GM06990 (cell line): ENCODE data around the gene UVSSA.

ENCODE experiments used
- DNase-seq: peaks from one replicate; pipeline ENCODE4 v3.0.0-alpha.2; 2011; ENCODE audit not compliant: insufficient read length; ENCODE audit errors: extremely low read depth
- H3K27me3 ChIP-seq: replicated peaks from 2 replicates; pipeline ENCODE4 v1.6.0; 2011; ENCODE audit warnings: low read length; ENCODE audit not compliant: control insufficient read depth, insufficient read depth
- H3K36me3 ChIP-seq: 2 replicates; pipeline ENCODE4 v1.5.1; 2011; ENCODE audit warnings: low read length; ENCODE audit not compliant: control insufficient read depth, insufficient read depth
- H3K4me3 ChIP-seq: replicated peaks from 2 replicates; pipeline ENCODE4 v1.5.1; 2011; ENCODE audit warnings: low read depth, mild to moderate bottlenecking, control low read depth, low read length
- TF ChIP-seq, protein P1 (sequence below): IDR thresholded peaks from 2 replicates; pipeline ENCODE4 v1.5.1; 2011; ENCODE audit warnings: low read length, control low read depth, mild to moderate bottlenecking, inconsistent platforms; ENCODE audit not compliant: insufficient read depth, poor library complexity, severe bottlenecking

Gene UVSSA, protein sequence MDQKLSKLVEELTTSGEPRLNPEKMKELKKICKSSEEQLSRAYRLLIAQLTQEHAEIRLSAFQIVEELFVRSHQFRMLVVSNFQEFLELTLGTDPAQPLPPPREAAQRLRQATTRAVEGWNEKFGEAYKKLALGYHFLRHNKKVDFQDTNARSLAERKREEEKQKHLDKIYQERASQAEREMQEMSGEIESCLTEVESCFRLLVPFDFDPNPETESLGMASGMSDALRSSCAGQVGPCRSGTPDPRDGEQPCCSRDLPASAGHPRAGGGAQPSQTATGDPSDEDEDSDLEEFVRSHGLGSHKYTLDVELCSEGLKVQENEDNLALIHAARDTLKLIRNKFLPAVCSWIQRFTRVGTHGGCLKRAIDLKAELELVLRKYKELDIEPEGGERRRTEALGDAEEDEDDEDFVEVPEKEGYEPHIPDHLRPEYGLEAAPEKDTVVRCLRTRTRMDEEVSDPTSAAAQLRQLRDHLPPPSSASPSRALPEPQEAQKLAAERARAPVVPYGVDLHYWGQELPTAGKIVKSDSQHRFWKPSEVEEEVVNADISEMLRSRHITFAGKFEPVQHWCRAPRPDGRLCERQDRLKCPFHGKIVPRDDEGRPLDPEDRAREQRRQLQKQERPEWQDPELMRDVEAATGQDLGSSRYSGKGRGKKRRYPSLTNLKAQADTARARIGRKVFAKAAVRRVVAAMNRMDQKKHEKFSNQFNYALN

DNA sequence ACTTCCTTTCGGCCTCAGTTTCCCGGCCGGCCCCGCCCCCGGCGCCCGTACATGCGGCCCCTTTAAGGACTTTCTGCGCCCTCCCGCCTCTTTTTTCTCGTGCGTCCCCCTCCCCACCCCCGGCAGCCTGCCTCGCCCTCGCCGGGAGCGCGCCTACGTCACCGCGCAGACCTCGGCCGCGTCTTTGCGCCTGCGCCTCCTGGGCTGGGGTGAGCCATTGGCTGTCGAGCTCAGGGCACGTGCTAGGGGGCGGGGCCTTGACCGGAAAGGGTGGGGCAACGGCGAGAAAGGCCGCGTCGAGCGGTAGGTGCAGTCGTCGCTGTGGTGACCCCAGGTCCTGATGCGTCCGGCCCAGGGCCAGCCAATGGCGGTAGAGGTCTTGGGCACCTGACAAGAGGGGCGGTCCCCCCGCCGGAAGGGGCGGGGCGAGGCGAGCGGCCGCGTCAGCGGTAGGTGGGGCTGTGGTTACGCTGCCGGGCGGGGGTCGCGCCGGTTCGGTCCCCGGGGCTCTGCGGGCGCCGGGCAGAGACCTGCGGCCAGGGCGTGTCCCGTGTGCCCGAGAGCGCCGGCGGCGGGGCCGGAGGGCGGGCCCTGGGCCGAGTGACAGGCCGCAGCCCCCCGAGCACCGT, at the start of gene UVSSA:
TSS of gene UVSSA (plus strand) at position 428 of the 629 bp plus-strand sequence. CDS start 884 bp downstream, outside the sequence.
- DNase-seq, result peak; percentile 100
- Histone ChIP-seq H3K36me3 (peaks cover 4% of the 10 kb centered on the region), H3K27me3 (no peaks in the 10 kb centered on the region), H3K4me3 (peak within 1 kb of the TSS; percentile 86)
- TF ChIP-seq, protein P1, sequence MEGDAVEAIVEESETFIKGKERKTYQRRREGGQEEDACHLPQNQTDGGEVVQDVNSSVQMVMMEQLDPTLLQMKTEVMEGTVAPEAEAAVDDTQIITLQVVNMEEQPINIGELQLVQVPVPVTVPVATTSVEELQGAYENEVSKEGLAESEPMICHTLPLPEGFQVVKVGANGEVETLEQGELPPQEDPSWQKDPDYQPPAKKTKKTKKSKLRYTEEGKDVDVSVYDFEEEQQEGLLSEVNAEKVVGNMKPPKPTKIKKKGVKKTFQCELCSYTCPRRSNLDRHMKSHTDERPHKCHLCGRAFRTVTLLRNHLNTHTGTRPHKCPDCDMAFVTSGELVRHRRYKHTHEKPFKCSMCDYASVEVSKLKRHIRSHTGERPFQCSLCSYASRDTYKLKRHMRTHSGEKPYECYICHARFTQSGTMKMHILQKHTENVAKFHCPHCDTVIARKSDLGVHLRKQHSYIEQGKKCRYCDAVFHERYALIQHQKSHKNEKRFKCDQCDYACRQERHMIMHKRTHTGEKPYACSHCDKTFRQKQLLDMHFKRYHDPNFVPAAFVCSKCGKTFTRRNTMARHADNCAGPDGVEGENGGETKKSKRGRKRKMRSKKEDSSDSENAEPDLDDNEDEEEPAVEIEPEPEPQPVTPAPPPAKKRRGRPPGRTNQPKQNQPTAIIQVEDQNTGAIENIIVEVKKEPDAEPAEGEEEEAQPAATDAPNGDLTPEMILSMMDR, result no peak

GRCh38 chr4:1297456-1298325, 49.3 kb upstream of the UVSSA start:
- DNase-seq, result no peak
- H3K4me3 ChIP-seq, result no peak overlapping the region
- TF ChIP-seq, protein P1, result no peak
- H3K27me3 ChIP-seq, result no peaks in the 10 kb centered on the region
- H3K36me3 ChIP-seq, result peaks cover 20% of the 10 kb centered on the region

- H3K27me3 ChIP-seq, result no peaks in the 10 kb centered on the region
- H3K4me3 ChIP-seq, result no peak overlapping the region
- TF ChIP-seq, protein P1, result no peak
- H3K36me3 ChIP-seq, result peaks cover 20% of the 10 kb centered on the region
- no peak for DNase-seq
Observed at GRCh38 chr4:1298461-1298860, 48.5 kb upstream of the UVSSA start.

DNA sequence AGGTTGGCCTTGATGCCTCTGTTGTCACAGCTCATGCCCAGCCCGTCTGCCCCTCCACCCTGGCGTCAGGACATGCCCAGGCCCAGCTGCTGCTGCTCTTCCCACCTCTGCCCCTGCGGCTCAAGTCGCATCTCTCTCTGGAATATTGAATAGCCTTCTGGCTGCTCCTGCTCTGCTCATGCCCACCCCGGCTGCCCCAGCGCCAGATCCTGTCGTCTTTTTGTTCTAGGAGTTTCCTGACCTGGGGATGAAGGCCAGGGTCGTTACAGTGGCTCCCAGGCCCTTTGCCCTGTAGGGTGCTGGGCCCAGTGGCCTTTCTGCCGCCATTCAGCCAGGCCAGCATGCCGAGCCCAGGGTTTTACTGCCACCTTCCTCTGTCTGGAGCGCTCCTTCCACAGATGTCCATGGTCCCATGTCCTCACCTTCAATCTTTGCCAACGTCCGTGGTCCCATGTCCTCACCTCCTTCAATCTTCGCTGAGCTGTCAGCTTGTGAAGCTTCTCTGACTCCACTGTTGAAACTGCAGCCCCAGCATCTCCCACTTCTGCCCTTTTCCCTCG, 47.6 kb upstream of the UVSSA start:
- peaks cover 20% of the 10 kb centered on the region for H3K36me3 ChIP-seq
- no peaks in the 10 kb centered on the region for H3K27me3 ChIP-seq
- no peak overlapping the region for H3K4me3 ChIP-seq
- TF ChIP-seq, protein P1, result no peak
- no peak for DNase-seq
